ENCODE results near the gene TPM2. TPM values are rescaled to one million over a fixed set of nuclear protein-coding genes. Genes with fewer than 3 reads are reported as not detected.

TPM2 gene
- total and polyA plus RNA-seq, 8 donors = 145 to 261 (median 192) TPM

GRCh38 chr9:35728041-35728971 is 38.6 kb upstream of the TPM2 start:
- intact Hi-C loops (cut with DNase I) = loop anchor here in 1 of 2 donors (10.0 kb wide), 1 partner anchor 64 kb away; the partner anchor contains the start of gene ARHGEF39
- H3K27me3 ChIP-seq = no peaks in the 10 kb centered on the region
- peaks cover 52 to 61% of the 10 kb centered on the region in 2 donors for H3K4me1 ChIP-seq
- DNase-seq (peak; percentile 74 to 87 (median 82)), ATAC-seq (peak; percentile 10)
- H3K27ac ChIP-seq = peak overlapping the region; percentile 73 to 97
- no peaks in the 10 kb centered on the region for H3K9me3 ChIP-seq
- no peak for TF ChIP-seq CTCF (IDR thresholded peaks at IDR 0.05)
- H3K4me3 ChIP-seq = peak overlapping the region in 1 of 2 donors; percentile 83
- H3K36me3 ChIP-seq = peaks cover 0 to 39% of the 10 kb centered on the region in 2 donors

GRCh38 chr9:35727676-35728040 is 37.9 kb upstream of the TPM2 start:
- peak overlapping the region; percentile 73 to 97 for H3K27ac ChIP-seq
- intact Hi-C loops (cut with DNase I) = loop anchor here in 1 of 2 donors (10.0 kb wide), 1 partner anchor 63 kb away; the partner anchor contains the start of gene ARHGEF39
- ATAC-seq (no peak), DNase-seq (no peak)
- H3K4me1 ChIP-seq = peaks cover 49 to 57% of the 10 kb centered on the region in 2 donors
- H3K4me3 ChIP-seq = peak overlapping the region in 1 of 2 donors; percentile 83
- no peaks in the 10 kb centered on the region for H3K27me3 ChIP-seq
- H3K9me3 ChIP-seq = no peaks in the 10 kb centered on the region
- peaks cover 0 to 46% of the 10 kb centered on the region in 2 donors for H3K36me3 ChIP-seq
- no peak for TF ChIP-seq CTCF (IDR thresholded peaks at IDR 0.05)

- intact Hi-C loops (cut with DNase I) = loop anchor here in 1 of 2 donors (10.0 kb wide), 1 partner anchor 62 kb away; the partner anchor contains the start of gene ARHGEF39
Measured at GRCh38 chr9:35726931-35727330, 37.2 kb upstream of the TPM2 start.

GRCh38 chr9:35725362-35725761 is 35.6 kb upstream of the TPM2 start:
- Histone ChIP-seq H3K27me3 (no peaks in the 10 kb centered on the region), H3K4me3 (no peak overlapping the region), H3K9me3 (no peaks in the 10 kb centered on the region), H3K4me1 (peaks cover 41 to 49% of the 10 kb centered on the region in 2 donors), H3K36me3 (peaks cover 4 to 69% of the 10 kb centered on the region in 2 donors), H3K27ac (no peak overlapping the region)
- no peak for ATAC-seq
- TF ChIP-seq CTCF (IDR thresholded peaks at IDR 0.05) = no peak
- DNase-seq = no peak
- intact Hi-C loops (cut with DNase I) = loop anchor here in 1 of 2 donors (10.0 kb wide), 1 partner anchor 61 kb away; the partner anchor contains the start of gene ARHGEF39

More at GRCh38 chr9:35726931-35727330, 37.2 kb upstream of the TPM2 start:
- ATAC-seq (peak; percentile 30), DNase-seq (no peak)
- Histone ChIP-seq H3K4me3 (peak overlapping the region in 1 of 2 donors; percentile 83), H3K9me3 (no peaks in the 10 kb centered on the region), H3K27me3 (no peaks in the 10 kb centered on the region), H3K36me3 (peaks cover 3 to 53% of the 10 kb centered on the region in 2 donors), H3K27ac (peak overlapping the region; percentile 73 to 97), H3K4me1 (peaks cover 49 to 57% of the 10 kb centered on the region in 2 donors)
- no peak for TF ChIP-seq CTCF (IDR thresholded peaks at IDR 0.05)

- Histone ChIP-seq H3K4me1 (peaks cover 28 to 34% of the 10 kb centered on the region in 2 donors), H3K9me3 (no peaks in the 10 kb centered on the region), H3K4me3 (no peak overlapping the region), H3K36me3 (peaks cover 10 to 83% of the 10 kb centered on the region in 2 donors), H3K27ac (no peak overlapping the region), H3K27me3 (no peaks in the 10 kb centered on the region)
- DNase-seq = no peak
- no peak for ATAC-seq
- intact Hi-C loops (cut with DNase I) = loop anchor here in 1 of 2 donors (10.0 kb wide), 1 partner anchor 59 kb away; the partner anchor contains the start of gene ARHGEF39
- TF ChIP-seq CTCF (IDR thresholded peaks at IDR 0.05) = no peak
Measured at GRCh38 chr9:35723908-35724307, 34.2 kb upstream of the TPM2 start.

All from left lung (tissue), 10 donors.